Lung (tissue), 12 donors: ENCODE measurements around the gene PERCC1. TPM values are rescaled to one million over a fixed set of nuclear protein-coding genes. Genes with fewer than 3 reads are reported as not detected.

Experiments
- ATAC-seq: fragments of 200-7000 bp; cut with Tn5 transposase; one replicate; pipeline ENCODE4 v1.9.1; 2020; ENCODE audit warnings: moderate number of reproducible peaks; ENCODE audit not compliant: insufficient read depth, low FRiP score
- DNase-seq, 3 donors: peaks; one replicate each; pipeline ENCODE4 v3.0.0-alpha.2; 2013 to 2017
- H3K27ac ChIP-seq, 2 donors: one replicate each; pipeline ENCODE4 v1.5.1; 2013; ENCODE audit warnings: mild to moderate bottlenecking in 2 of 2, moderate library complexity in 2 of 2, control low read depth in 1 of 2, inconsistent platforms in 1 of 2, low read depth in 1 of 2, low read length in 1 of 2
- H3K27me3 ChIP-seq, 3 donors: one replicate each; pipeline ENCODE4 v1.5.1; 2013; ENCODE audit warnings: low read length in 2 of 3; ENCODE audit not compliant: control insufficient read depth in 3 of 3, insufficient read depth in 3 of 3
- H3K36me3 ChIP-seq, 4 donors: one replicate each; pipeline ENCODE4 v1.5.1; 2013; ENCODE audit warnings: low read length in 4 of 4, mild to moderate bottlenecking in 1 of 4, moderate library complexity in 1 of 4; ENCODE audit not compliant: control insufficient read depth in 4 of 4, insufficient read depth in 4 of 4
- H3K4me1 ChIP-seq, 5 donors: one replicate each; pipeline ENCODE4 v1.5.1; 2013; ENCODE audit warnings: low read length in 5 of 5, mild to moderate bottlenecking in 2 of 5, moderate library complexity in 1 of 5; ENCODE audit not compliant: control insufficient read depth in 5 of 5, insufficient read depth in 5 of 5
- H3K4me3 ChIP-seq: one replicate; pipeline ENCODE4 v1.5.1; 2013; ENCODE audit warnings: mild to moderate bottlenecking, control low read depth, moderate library complexity
- H3K9ac ChIP-seq, 2 donors: one replicate each; pipeline ENCODE4 v1.5.1; 2013; ENCODE audit warnings: low read length in 2 of 2, control low read depth in 1 of 2; ENCODE audit not compliant: insufficient read depth in 1 of 2
- H3K9me3 ChIP-seq, 4 donors: one replicate each; pipeline ENCODE4 v1.5.1; 2013; ENCODE audit warnings: low read length in 3 of 4, mild to moderate bottlenecking in 1 of 4, moderate library complexity in 1 of 4; ENCODE audit not compliant: control insufficient read depth in 4 of 4, insufficient read depth in 3 of 4
- CTCF ChIP-seq: IDR thresholded peaks from 2 replicates; pipeline ENCODE4 v1.5.1; 2012; ENCODE audit warnings: mild to moderate bottlenecking; ENCODE audit errors: control extremely low read depth, extremely low read depth
- WGBS, 2 donors: extraction: QIAGEN DNeasy Blood & Tissue Kit; methylation state at CpG; one replicate each; pipeline ENCODE4 v1.1.7; 2013; 5-methylcytosine and 5-hydroxymethylcytosine counted together
- polyA plus RNA-seq, 2 donors: library from polyadenylated mRNA; stranded (reverse); fragments of 200-250 nt; gene quantifications; one replicate each; pipeline ENCODE4 v1.2.1, GENCODE V29; 2013
- total RNA-seq, 2 donors: library from RNA; depleted of rRNA in 1 of 2; stranded (reverse); fragments of >200 nt in 1 of 2; gene quantifications; one replicate each; pipeline ENCODE4 v1.2.1, GENCODE V29; 2014 to 2021
- donor health status: control.
- donor health status: control.
- donor health status: Bipolar disorder and iron deficiency.
- donor health status: healthy.
- donor health status: DM: yes; HTN: yes; CAD: no.

PERCC1 gene
- total and polyA plus RNA-seq, 4 donors: 0.12 to 0.57 (median 0.46) TPM; not detected in 1

GRCh38 chr16:1459967-1460366 lies 29.1 kb downstream of the PERCC1 start:
- no peak for TF ChIP-seq CTCF
- ATAC-seq (no peak), DNase-seq (no peak)
- 77 to 83% methylated on average over 10 of the region's 10 CpGs for WGBS, 2 donors
- no peaks in the 10 kb centered on the region for H3K9me3 ChIP-seq
- H3K27ac ChIP-seq: no peak overlapping the region
- H3K36me3 ChIP-seq: peaks cover 3 to 59% (median 7%) of the 10 kb centered on the region in 4 donors
- H3K9ac ChIP-seq: no peak overlapping the region
- H3K4me1 ChIP-seq: no peaks in the 10 kb centered on the region
- no peak overlapping the region for H3K4me3 ChIP-seq
- H3K27me3 ChIP-seq: no peaks in the 10 kb centered on the region

GRCh38 chr16:1460602-1461138 lies 29.8 kb downstream of the PERCC1 start:
- no peak for DNase-seq
- H3K36me3 ChIP-seq: peaks cover 0 to 52% (median 6%) of the 10 kb centered on the region in 4 donors
- H3K27ac ChIP-seq: no peak overlapping the region
- no peaks in the 10 kb centered on the region for H3K4me1 ChIP-seq
- no peak for TF ChIP-seq CTCF
- H3K9ac ChIP-seq: no peak overlapping the region
- no peaks in the 10 kb centered on the region for H3K9me3 ChIP-seq
- H3K4me3 ChIP-seq: no peak overlapping the region
- 94 to 96% methylated on average over 30 of the region's 30 CpGs for WGBS, 2 donors
- no peak for ATAC-seq
- H3K27me3 ChIP-seq: no peaks in the 10 kb centered on the region

- WGBS, 2 donors: 90 to 93% methylated on average over 24 of the region's 24 CpGs
- no peaks in the 10 kb centered on the region for H3K27me3 ChIP-seq
- H3K4me3 ChIP-seq: no peak overlapping the region
- no peaks in the 10 kb centered on the region for H3K4me1 ChIP-seq
- DNase-seq (no peak), ATAC-seq (no peak)
- H3K36me3 ChIP-seq: peaks cover 0 to 50% (median 5%) of the 10 kb centered on the region in 4 donors
- TF ChIP-seq CTCF: no peak
- no peak overlapping the region for H3K27ac ChIP-seq
- no peak overlapping the region for H3K9ac ChIP-seq
- H3K9me3 ChIP-seq: no peaks in the 10 kb centered on the region
These were observed 30.3 kb downstream of the PERCC1 start for GRCh38 chr16:1461146-1461545.
